Stimulated activated CD4-positive, alpha-beta T cell treated with anti-CD3 and anti-CD28 coated beads, Interleukin-12 subunit alpha, Interleukin-12 subunit beta, amount 100 ng/mL, for 4 hours (primary cell): ENCODE data around the gene TRPM2.
"Not testable (repeated sequence)": the region's sequence is repeated elsewhere in the genome, so short reads cannot be mapped to it uniquely, and the experiment has no call there.

Source experiments
- DNase-seq: peaks from one replicate; pipeline ENCODE4 v3.0.0-alpha.2; 2020

The TRPM2 gene

GRCh38 chr21:44416193-44416592 is 62.8 kb downstream of the TRPM2 start:
- no peak for DNase-seq

- DNase-seq = not testable (repeated sequence)
Observed at GRCh38 chr21:44417621-44418107, 64.2 kb downstream of the TRPM2 start.

DNA sequence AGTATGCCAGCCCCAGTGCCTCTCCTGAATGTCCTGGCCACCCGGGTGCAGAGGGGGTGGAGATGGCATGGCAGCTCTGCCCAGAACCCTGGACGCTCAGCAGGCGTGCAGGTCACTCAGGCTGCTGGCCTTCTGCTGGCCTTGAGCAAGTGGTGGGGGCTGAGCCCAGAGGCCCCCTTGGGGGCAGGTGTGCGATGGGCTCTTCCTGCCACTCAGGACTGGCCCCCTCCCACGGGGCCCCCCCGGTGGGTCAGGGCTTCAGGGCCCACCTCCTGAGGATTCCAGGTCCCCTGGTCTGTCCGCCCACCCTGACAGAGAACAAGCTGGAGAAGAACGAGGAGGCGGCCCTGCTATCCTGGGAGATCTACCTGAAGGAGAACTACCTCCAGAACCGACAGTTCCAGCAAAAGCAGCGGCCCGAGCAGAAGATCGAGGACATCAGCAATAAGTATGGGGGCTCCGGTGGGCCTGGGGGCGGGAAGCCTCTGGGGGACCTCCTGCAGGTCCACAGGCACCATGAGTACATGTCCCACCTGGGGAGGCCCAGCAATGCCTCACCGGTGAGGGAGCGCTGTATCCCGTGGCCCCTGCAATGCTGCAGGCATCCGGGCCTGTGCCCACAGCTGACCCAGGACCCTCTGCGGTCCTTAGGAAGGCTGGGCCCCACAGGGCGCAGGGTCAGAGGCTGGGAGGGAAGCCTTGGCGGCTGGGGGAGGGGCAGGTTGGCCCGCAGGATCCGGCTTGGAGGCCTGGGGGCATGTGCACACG is 64.9 kb downstream of the TRPM2 start:
- DNase-seq = no peak

GRCh38 chr21:44418876-44419230 is 65.4 kb downstream of the TRPM2 start:
- DNase-seq = no peak

GRCh38 chr21:44419679-44420078 is 66.3 kb downstream of the TRPM2 start:
- DNase-seq = no peak

DNA sequence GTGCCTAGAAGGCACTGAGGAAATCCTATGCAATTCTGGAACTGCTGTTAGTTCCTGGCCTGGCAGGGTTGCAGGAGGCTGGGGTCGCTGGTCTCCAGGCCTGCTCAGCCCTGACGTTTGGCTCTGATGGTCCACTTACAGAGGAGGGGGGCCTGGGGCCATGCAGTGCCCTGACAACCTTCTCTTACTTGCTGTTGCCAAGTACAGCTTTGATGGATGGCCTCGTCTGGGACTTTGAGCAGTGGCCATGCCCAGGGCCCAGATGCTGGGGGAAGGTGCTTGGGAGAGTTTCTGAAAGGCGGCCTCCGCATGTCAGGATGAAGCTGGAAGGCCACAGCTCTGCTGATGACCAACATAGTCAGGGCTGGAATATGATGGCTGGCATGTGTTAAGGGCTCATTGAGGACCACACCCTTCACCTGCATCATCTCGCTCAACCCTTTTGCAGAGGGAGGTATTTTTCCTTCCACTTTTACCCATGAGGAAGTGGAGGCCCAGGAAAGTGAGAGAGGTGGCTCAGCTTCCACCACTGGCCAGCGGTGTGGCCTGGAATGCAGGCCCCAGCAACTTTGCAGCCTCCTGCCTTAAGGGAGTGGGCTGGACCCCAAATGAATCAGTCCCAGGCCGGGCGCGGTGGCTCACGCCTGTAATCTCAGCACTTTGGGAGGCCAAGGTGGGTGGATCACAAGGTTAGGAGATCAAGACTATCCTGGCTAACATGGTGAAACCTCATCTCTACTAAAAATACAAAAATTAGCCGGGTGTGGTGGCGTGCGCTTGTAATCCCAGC is 67.2 kb downstream of the TRPM2 start:
- DNase-seq = no peak

DNA sequence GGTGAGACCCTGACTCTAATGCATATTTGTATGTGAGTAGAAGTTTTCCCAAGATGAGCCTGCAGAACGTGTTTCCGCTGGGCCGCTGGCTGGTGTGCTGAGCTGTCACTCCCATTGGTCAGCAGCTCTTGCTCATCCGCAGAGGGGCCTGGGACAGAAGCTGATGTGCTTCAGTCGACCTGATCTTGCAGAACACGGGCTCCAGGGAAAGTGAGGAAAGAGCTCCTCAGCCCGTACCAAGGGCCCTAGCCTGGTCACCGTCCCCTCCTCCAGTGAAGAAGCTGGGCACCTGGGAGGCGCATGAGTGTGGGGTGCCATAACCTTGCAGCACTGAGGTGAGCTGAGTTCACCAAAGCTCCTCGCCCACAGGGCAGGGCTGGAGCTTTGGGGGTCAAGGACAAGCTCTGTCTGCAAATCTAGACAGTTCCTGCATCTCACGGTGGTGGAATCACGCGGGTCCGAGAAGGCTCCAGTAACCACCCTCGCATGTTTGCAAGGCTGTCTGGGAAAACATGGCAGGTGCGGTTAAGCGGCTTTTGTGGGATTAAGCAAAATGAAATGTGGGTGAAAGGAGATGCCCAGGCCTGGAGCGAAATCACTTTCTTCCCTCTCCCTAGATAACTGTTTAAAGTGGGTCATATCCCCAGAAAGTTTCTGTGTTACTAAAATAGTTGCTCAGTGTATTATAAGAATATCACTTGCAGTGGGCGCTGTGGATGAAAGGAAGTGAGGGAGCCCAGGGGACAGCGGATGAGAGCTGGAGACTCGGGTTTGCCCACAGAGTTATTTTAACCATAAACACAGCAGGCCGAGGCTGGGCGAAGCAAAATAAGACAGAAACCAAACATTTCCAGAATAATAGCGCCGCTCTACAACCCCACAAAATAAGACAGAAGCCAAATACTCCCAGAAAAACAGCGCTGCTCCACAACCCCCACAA is 68.8 kb downstream of the TRPM2 start:
- DNase-seq = no peak

- no peak for DNase-seq
Observed at GRCh38 chr21:44423312-44423821, 69.9 kb downstream of the TRPM2 start.

GRCh38 chr21:44423941-44424607 is 70.7 kb downstream of the TRPM2 start:
- DNase-seq = no peak

- no peak for DNase-seq
Observed at GRCh38 chr21:44424608-44425306, 71.3 kb downstream of the TRPM2 start.

DNA sequence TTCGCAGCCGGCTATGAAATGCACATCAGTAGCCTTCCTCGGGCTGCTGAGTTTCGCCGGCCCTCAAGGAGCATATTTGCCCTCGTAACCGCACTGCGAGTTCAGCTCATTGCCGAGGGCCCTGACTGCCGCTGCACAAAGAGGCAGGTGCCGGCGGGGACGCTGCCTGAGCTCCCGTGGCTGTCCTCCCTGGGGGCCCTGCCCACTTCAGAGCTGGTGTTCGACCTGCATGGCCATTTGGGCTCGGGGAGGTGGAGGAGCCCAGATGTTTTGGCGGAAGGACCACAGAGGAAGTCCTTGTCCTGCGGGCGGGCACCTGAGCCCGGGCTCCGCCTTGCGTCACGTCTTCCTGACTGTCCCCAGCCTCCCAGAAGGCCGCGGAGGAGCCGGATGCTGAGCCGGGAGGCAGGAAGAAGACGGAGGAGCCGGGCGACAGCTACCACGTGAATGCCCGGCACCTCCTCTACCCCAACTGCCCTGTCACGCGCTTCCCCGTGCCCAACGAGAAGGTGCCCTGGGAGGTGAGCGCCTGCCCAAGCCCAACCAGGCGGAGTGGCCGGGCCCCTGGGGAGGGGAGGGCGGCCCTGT is 72.0 kb downstream of the TRPM2 start:
- no peak for DNase-seq

DNA sequence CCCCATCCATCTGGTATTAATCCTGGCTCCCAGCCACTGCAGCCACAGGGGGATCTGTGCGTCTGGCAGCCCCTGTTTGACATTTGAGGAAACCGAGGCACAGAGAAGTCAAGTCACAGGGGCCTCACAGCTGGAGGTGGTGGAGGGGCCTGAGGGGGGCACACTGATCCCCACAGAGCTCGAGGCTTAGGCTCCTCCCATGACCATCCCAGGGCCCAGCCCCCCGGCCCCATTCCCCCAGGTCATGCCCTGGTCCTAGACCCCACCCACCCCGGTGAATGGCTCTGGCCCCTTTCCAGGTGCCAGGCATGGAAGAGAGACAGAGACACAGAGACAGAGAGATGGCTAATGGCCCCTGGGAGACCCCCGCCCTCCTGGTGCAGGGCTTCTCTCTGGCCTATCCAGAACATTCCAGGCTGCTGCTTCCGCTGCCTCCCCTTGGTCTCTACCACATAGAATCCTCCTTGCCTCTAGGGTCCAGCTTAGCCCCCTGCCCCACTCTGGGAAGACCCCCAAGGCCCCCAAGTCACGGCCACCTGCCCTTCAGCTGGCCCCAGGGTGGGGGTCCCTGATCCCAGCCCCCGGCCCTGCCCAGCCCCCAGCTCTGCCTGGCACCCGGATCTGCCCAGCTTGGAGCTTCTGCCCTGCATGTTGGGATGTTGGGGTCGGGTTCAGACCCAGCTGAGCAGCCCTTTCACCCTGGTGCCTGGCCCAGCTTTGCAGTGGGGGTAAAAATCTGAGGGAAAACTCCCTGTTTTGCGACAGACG is 72.7 kb downstream of the TRPM2 start:
- DNase-seq = no peak

- DNase-seq = no peak
Observed at GRCh38 chr21:44426663-44427191, 73.3 kb downstream of the TRPM2 start.

DNA sequence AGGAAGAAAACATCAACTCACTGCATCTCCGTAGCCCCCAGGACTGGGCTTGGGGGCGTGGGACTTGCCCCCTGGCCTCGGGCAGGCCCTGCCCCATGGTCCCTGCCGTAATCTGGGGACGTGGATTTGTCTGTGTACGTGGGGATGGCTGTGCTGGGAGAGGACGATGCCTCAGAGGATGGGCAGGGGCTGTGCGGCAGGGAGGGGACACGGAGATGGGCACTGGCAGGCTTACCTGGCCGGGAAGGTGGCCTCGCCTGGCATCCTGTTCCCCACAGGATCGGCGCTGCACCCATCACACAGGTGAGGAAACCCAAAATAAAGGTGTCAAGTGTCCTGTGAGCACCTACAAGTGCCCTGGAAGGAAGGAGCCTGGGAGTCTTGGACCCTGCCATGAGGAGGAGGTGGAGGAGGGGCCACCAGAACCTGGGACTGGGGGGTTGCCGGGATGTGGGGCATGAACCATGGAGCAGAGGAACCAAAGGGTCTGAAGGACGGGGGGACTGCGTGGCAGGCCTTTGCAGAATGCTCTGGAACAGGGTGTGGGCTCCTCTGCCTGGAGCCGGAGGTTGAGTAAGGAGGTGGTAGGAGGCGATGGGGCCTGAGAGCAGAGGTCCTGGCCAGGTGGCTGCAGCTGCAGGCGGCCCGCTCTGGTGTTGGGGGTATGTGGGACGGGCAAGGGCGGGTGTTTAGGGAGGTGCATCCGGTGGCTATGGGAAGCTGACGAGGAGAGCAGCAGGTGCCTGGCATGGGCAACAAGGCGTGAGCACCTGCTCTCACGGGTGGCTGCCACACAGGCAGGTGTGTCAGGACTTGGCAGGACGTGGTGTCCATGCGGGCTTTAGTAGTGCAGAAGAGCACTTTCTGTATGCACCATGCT is 74.1 kb downstream of the TRPM2 start:
- DNase-seq = no peak

DNA sequence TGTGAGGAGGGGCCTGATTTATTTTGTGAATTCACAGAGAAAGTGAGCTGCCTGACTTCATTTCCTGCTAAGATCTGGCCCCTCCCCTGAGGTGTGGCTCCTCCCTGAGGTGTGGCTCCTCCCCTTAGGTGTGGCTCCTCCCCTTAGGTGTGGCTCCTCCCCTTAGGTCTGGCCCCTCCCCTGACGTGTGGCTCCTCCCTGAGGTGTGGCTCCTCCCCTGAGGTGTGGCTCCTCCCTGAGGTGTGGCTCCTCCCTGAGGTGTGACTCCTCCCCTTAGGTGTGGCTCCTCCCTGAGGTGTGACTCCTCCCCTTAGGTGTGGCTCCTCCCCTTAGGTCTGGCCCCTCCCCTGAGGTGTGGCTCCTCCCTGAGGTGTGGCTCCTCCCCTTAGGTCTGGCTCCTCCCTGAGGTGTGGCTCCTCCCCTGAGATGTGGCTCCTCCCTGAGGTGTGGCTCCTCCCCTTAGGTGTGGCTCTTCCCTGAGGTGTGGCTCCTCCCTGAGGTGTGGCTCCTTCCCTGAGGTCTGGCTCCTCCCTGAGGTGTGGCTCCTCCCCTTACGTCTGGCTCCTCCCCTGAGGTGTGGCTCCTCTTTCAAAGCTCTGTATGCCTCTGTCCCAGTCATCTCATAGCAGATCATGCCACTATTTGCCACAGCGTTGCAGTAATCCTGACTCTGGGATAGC is 75.0 kb downstream of the TRPM2 start:
- DNase-seq = no peak

DNA sequence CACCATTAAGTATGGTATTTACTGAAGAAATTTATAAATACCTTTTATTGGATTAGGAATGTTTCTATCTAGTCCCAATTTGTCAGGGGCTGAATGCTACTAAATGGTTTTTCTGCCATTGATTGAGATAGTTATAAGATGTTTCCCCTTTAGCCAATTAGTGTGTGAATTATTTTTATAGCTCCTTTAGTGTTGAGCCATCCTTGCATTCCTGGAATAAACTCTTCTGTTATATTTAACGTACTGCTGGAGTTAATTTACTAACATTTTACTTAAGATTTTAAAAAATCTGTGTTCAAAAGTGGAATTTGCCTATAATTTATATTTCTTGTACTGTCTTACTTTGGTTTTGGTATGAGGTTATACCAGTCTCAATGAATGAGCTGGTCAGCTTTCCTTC is 76.5 kb downstream of the TRPM2 start:
- no peak for DNase-seq

GRCh38 chr21:44431300-44431699 is 77.9 kb downstream of the TRPM2 start:
- no peak for DNase-seq
